H4 (cell line): ENCODE data around the gene LIN7B. TPM values are rescaled to one million over a fixed set of nuclear protein-coding genes. Genes with fewer than 3 reads are reported as not detected.
A peak's percentile ranks its signal among the peaks of the same experiment; 100 is the strongest.
"Not testable (repeated sequence)": the region's sequence is repeated elsewhere in the genome, so short reads cannot be mapped to it uniquely, and the experiment has no call there.

Experiments used
- DNase-seq: peaks from one replicate; pipeline ENCODE4 v3.0.0-alpha.2; 2015; ENCODE audit warnings: low spot score
- total RNA-seq: library from RNA; depleted of rRNA; stranded (reverse); fragments of >200 nt; shearing (Covaris generic); gene quantifications from 2 replicates; pipeline ENCODE4 v1.2.3, GENCODE V29; 2014

Gene LIN7B
- total RNA-seq, 1 experiment from 2014 or later = 4.1 TPM

DNA sequence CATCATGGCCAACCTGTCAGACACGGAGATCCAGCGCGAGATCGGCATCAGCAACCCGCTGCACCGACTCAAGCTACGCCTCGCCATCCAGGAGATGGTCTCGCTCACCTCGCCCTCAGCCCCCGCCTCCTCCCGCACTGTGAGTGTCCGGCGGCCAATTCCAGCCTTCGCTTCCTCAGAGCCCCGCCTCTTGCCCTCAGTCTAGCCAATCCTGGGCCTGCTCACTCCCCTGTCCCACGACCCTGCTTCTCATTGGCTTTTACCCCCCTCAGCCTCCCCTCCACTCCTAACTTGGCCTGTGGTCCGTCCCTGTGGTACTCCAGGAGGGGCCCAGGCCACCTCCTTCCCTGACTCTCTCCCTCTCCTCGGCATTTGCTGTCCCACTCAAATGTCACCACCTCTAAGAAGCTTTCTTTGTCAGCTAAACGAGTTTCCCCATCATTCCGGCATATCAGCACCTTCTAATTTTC is 28.7 kb downstream of the LIN7B start:
- DNase-seq = peak; percentile 82

GRCh38 chr19:49145573-49146407 is 31.6 kb downstream of the LIN7B start:
- DNase-seq = peak; percentile 63

DNA sequence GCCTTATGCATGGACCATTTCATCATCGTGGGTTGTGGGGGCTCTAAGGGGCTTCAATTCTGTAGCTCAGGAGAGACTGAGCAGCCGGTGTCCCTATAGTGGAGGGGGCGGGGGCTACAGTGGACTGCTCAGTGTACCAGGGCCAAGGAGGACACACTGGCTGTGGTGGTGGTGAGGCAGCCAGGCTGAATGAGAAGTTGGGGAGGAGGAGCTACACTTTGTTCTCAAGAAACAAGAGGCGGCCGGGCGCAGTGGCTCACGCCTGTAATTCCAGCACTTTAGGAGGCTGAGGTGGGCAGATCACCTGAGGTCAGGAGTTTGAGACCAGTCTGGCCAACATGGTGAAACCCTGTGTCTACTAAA is 32.2 kb downstream of the LIN7B start:
- not testable (repeated sequence) for DNase-seq

- no peak for DNase-seq
Measured at GRCh38 chr19:49148044-49148682, 34.0 kb downstream of the LIN7B start.

DNA sequence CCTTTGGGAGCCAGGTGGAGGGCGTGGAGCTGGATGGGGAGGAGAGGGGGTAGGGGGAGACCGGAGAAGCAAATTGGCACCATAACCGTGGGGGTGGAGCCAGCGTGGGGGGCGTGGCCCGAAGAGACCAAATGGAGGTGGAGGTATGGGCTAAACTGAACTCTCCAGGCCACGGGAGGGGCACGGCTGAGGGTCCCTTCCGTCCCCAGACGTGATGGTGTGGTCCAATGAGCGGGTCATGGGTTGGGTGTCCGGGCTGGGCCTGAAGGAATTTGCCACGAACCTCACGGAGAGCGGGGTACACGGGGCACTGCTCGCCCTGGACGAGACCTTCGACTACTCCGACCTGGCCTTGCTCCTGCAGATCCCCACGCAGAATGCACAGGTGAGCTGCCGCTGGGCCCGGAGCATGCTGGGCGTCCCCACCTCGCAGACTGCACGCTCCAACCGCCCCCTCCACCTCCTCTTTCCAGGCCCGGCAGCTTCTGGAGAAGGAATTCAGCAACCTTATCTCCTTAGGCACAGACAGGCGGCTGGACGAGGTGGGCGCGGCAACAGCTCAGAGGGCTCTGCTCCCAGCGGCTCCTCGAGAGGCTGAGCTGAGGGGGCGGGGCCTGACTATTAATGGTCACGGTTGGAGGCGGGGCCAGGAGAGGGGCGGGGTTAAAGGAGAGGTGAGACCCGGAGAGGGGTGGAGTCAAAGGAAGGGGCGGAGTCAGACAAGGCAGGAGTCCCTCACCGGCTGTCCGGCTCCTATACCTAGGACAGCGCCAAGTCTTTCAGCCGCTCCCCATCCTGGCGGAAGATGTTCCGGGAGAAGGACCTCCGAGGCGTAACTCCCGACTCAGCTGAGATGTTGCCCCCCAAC is 34.8 kb downstream of the LIN7B start:
- DNase-seq = peak; percentile 95

GRCh38 chr19:49149652-49150105 is 35.5 kb downstream of the LIN7B start:
- DNase-seq = peak; percentile 75

- peak; percentile 79 for DNase-seq
Measured at GRCh38 chr19:49150106-49150943, 36.2 kb downstream of the LIN7B start.

- DNase-seq = no peak
Measured at GRCh38 chr19:49150944-49151243, 36.7 kb downstream of the LIN7B start.

DNA sequence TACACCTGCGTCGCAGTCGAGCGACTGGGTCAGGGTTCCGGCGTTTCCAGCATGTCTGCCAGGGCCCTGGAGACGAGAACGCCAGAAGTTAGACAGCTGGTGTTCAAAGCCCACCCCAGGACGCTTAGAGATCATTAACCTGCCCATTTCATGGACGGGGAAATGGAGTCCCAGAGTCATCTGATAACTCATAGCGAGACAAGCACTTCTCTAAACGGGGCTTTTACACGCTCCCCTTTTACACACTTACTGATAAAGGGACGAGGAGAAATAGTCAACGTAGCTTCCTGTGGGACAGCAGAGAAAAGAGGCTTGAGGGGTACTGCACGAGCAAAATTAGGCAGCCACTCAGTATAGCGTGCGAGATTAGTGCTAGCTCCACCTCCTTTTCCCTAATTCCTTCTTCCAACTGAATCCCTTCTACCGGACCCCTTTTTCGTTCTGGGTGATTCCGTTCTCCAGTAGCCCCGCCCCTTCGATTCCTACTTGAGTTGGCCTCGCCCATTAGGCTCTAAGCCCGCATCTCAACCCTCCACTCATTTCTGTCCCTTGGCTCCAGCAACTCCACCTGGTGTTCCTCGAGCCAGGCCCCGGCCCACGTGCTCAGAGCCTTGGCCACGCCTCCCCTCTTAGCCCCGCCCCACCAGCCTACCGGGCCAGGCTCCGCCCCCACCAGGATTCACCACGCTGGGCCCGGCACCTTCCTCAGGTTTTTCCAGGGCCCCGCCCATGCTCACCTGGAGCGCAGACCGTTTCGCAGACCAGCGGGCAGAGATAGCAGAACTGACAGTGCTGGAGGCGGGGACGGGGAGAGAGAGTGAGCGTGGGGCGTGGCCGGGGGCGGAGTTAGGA is 37.3 kb downstream of the LIN7B start:
- DNase-seq = peak; percentile 33

DNA sequence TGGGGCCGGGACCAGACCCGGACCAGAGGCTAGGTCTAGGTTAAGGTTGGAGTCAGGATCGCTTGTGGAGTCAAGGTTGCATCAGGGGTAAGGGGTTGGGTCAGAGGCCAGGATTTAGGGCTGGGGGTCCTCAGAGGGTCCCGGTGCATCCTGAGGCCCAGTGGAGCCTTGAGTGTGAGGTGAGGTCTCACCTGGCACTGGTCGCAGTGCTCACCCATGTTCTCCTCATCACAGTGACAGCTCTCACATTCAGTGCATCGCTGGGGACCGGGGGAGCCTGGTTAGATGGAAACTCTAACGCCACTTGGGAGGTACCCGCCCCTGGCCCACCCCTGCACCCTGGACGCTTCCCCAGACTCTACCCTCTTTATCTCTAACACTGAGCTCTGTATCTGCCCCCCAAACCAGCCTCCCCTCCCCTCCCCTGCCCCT is 38.0 kb downstream of the LIN7B start:
- DNase-seq = no peak

- no peak for DNase-seq
Measured at GRCh38 chr19:49153167-49153809, 39.1 kb downstream of the LIN7B start.

- DNase-seq = no peak
Measured at GRCh38 chr19:49154279-49154678, 40.1 kb downstream of the LIN7B start.

GRCh38 chr19:49155005-49155819 is 41.0 kb downstream of the LIN7B start, which contains the start of gene HRC:
HRC (minus strand) TSS chr19:49155396; CDS start chr19:49155237, 159 bp downstream.
- no peak for DNase-seq

DNA sequence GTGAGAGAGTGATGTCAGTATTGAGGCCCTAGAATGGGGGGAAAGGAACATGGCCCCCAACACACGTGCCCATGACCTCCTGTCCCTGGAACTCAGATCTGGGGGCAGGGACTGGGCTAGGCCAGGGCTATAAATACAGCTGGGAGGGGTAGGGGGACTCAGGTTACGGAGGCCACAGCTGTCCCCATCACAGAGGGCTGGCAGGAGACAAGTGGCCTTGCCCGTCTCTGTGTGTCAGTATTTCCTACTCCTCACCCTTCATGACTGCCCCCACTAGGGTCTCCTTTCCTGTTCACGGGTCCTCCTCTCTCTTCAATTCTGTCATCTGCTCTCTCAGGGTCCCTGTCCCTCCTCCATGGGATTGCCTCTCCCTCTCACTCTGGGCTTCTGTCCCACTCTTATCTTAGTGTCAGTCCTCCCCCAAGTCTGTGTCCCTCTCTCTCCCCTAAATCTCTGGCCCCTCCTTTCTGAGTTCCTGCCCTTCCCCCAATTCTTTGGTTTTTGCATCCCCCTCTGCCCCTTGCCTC is 41.7 kb downstream of the LIN7B start:
- no peak for DNase-seq

- DNase-seq = peak; percentile 75
Measured at GRCh38 chr19:49157445-49158224, 43.5 kb downstream of the LIN7B start, which contains the start of gene TRPM4. TRPM4 (plus strand) TSS chr19:49157792; CDS start chr19:49157867, 75 bp downstream.

GRCh38 chr19:49160450-49161189 is 46.5 kb downstream of the LIN7B start:
- DNase-seq = no peak

- no peak for DNase-seq
Measured at GRCh38 chr19:49161987-49162386, 47.8 kb downstream of the LIN7B start.
